Duodenal mucosa (tissue), 2 donors: ENCODE data around the gene ZNF454.

Source experiments
- H3K27ac ChIP-seq: one replicate; pipeline ENCODE4 v1.7.0; 2013; ENCODE audit warnings: low read depth, low read length
- H3K27me3 ChIP-seq, 2 donors: one replicate each; pipeline ENCODE4 v1.7.0; 2013; ENCODE audit warnings: low read length in 2 of 2, control low read depth in 1 of 2; ENCODE audit not compliant: insufficient read depth in 2 of 2, control insufficient read depth in 1 of 2
- H3K36me3 ChIP-seq, 2 donors: one replicate each; pipeline ENCODE4 v1.7.0; 2013; ENCODE audit warnings: low read length in 2 of 2, control low read depth in 1 of 2; ENCODE audit not compliant: insufficient read depth in 2 of 2, control insufficient read depth in 1 of 2
- H3K4me1 ChIP-seq, 2 donors: one replicate each; pipeline ENCODE4 v1.7.0; 2013; ENCODE audit warnings: low read length in 2 of 2, control low read depth in 1 of 2; ENCODE audit not compliant: insufficient read depth in 2 of 2, control insufficient read depth in 1 of 2
- H3K4me3 ChIP-seq, 2 donors: one replicate each; pipeline ENCODE4 v1.7.0; 2013; ENCODE audit warnings: low read length in 2 of 2, low read depth in 1 of 2
- H3K9ac ChIP-seq, 2 donors: one replicate each; pipeline ENCODE4 v1.7.0; 2013; ENCODE audit warnings: low read length in 2 of 2, low read depth in 1 of 2
- H3K9me3 ChIP-seq, 2 donors: one replicate each; pipeline ENCODE4 v1.7.0; 2013; ENCODE audit warnings: low read length in 2 of 2, control low read depth in 1 of 2; ENCODE audit not compliant: control insufficient read depth in 1 of 2

ZNF454 gene

GRCh38 chr5:178993955-178994579 lies 53.1 kb downstream of the ZNF454 start:
- H3K27me3 ChIP-seq = no peaks in the 10 kb centered on the region
- H3K36me3 ChIP-seq = no peaks in the 10 kb centered on the region
- no peak overlapping the region for H3K9ac ChIP-seq
- H3K4me1 ChIP-seq = no peaks in the 10 kb centered on the region
- no peak overlapping the region for H3K27ac ChIP-seq
- peaks cover 8 to 15% of the 10 kb centered on the region in 2 donors for H3K9me3 ChIP-seq
- no peak overlapping the region for H3K4me3 ChIP-seq

DNA sequence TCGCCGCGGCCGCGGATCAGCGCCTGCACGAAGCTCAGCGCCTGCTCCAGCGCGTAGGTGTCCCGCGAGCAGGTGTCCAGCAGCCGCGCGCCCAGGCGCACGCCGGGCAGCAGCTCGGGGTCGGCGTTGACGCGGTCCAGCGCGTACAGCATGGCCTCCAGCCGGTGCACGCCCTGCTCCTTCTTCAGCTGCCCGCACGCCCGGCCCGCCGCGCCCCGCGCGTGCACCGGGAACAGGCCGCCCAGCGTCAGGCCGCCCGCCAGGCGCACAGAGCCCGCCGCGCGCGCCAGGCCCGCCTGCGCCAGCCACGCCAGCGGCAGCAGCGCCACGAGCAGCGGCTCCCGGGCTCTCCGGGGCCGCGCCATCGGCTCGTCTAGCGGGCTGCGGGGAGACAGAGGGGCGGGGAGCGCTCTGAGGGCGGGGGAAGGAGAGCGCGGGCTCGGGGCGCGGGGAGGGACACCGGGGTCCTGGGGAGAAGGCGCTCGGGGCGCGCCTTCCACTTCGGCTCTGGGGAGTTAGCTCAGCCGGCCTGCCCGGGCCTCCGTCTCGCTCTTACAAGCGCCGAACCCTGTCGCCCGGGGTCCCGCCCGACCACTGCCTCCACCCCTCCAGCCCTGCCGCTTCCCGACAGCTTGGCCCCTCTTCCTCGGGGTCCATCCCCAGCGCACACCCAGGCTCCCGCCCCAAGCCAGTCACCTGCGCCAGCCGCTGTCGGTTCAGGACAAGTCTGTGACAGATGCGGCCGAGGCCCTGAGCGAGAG lies 53.8 kb downstream of the ZNF454 start, which contains the start of gene GRM6:
Gene GRM6 (minus strand): TSS at position 741 of the 761 bp plus-strand sequence. CDS start 376 bp downstream, at position 365.
- H3K36me3 ChIP-seq = no peaks in the 10 kb centered on the region
- no peak within 1 kb of the TSS for H3K4me3 ChIP-seq
- no peak within 1 kb of the TSS for H3K27ac ChIP-seq
- H3K9ac ChIP-seq = no peak within 1 kb of the TSS
- no peaks in the 10 kb centered on the region for H3K4me1 ChIP-seq
- H3K27me3 ChIP-seq = no peaks in the 10 kb centered on the region
- peaks cover 2 to 9% of the 10 kb centered on the region in 2 donors for H3K9me3 ChIP-seq

DNA sequence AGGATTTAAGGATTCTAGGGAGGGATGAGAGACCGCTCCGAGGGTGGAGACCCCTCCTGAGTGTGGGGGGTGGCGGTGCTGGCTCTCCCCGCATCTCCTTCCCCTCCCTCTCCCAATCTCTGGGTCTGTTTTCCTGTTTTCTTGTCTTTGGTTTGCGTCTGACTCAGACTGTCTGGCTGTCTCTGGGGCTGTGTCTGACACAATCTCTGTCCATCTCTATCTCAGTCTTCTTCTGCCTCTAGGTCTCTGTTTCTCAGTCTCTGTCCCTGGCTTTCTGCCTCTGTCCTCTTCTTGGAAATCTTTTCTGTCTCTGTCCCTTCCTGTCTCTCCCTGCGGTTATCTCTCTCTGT lies 54.3 kb downstream of the ZNF454 start:
- Histone ChIP-seq H3K36me3 (no peaks in the 10 kb centered on the region), H3K4me3 (no peak overlapping the region), H3K9ac (no peak overlapping the region), H3K9me3 (peaks cover 0 to 4% of the 10 kb centered on the region in 2 donors), H3K4me1 (no peaks in the 10 kb centered on the region), H3K27ac (no peak overlapping the region), H3K27me3 (no peaks in the 10 kb centered on the region)

DNA sequence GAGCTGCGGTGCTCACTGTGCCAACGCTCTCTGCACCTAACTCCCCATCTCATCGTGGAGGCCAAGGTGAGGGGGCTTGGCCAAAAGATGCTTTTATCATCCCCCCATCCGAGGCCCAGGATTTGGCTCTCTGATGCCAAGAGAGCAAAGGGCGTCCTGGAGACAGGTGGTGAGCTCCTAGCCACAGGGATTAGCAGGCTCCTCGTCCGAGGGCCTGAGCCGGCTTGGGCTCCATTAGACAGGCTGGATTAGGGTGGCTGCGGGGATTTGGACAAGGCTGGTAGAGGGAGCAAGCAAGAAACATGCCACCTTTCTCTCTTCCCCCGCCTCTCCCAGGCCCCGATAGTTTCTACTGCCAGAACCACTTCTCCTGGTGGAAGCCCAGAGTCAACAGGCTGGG lies 55.2 kb downstream of the ZNF454 start:
- Histone ChIP-seq H3K27me3 (no peaks in the 10 kb centered on the region), H3K36me3 (no peaks in the 10 kb centered on the region), H3K4me1 (no peaks in the 10 kb centered on the region), H3K27ac (no peak overlapping the region), H3K4me3 (no peak overlapping the region), H3K9ac (no peak overlapping the region), H3K9me3 (no peaks in the 10 kb centered on the region)

GRCh38 chr5:178997191-178997590 lies 56.2 kb downstream of the ZNF454 start:
- H3K9me3 ChIP-seq = peaks cover 0 to 3% of the 10 kb centered on the region in 2 donors
- H3K27me3 ChIP-seq = no peaks in the 10 kb centered on the region

GRCh38 chr5:178998441-178998840 lies 57.4 kb downstream of the ZNF454 start:
- H3K36me3 ChIP-seq = no peaks in the 10 kb centered on the region
- peaks cover 0 to 3% of the 10 kb centered on the region in 2 donors for H3K9me3 ChIP-seq
- H3K27ac ChIP-seq = no peak overlapping the region
- no peak overlapping the region for H3K9ac ChIP-seq
- no peaks in the 10 kb centered on the region for H3K4me1 ChIP-seq
- H3K27me3 ChIP-seq = no peaks in the 10 kb centered on the region
- no peak overlapping the region for H3K4me3 ChIP-seq

More at GRCh38 chr5:178997191-178997590, 56.2 kb downstream of the ZNF454 start:
- Histone ChIP-seq H3K27ac (no peak overlapping the region), H3K4me1 (no peaks in the 10 kb centered on the region), H3K36me3 (no peaks in the 10 kb centered on the region), H3K9ac (no peak overlapping the region), H3K4me3 (no peak overlapping the region)

GRCh38 chr5:179006564-179006963 lies 65.6 kb downstream of the ZNF454 start:
- peaks cover 0 to 3% of the 10 kb centered on the region in 2 donors for H3K9me3 ChIP-seq
- H3K9ac ChIP-seq = no peak overlapping the region
- no peaks in the 10 kb centered on the region for H3K36me3 ChIP-seq
- no peaks in the 10 kb centered on the region for H3K27me3 ChIP-seq
- no peak overlapping the region for H3K4me3 ChIP-seq
- H3K27ac ChIP-seq = no peak overlapping the region
- no peaks in the 10 kb centered on the region for H3K4me1 ChIP-seq

- no peak overlapping the region for H3K9ac ChIP-seq
- H3K36me3 ChIP-seq = no peaks in the 10 kb centered on the region
- H3K4me1 ChIP-seq = no peaks in the 10 kb centered on the region
- H3K27me3 ChIP-seq = no peaks in the 10 kb centered on the region
- H3K9me3 ChIP-seq = peaks cover 0 to 7% of the 10 kb centered on the region in 2 donors
- H3K27ac ChIP-seq = no peak overlapping the region
- no peak overlapping the region for H3K4me3 ChIP-seq
Observed at GRCh38 chr5:179008667-179009066, 67.7 kb downstream of the ZNF454 start.
